Esophagus squamous epithelium (tissue), 4 donors: ENCODE results near the gene FAM131C.

Experiments used
- POLR2A ChIP-seq, 4 donors: fragments of 450-650 bp; IDR thresholded peaks; one replicate each; pipeline ENCODE4 v1.6.1; 2017; ENCODE audit warnings: antibody characterized with exemption in 4 of 4, mild to moderate bottlenecking in 4 of 4, moderate library complexity in 3 of 4
- TF ChIP-seq, protein P1 (sequence below), 6 experiments: fragments of 450-650 bp in 4 of 6; fragments of 200-600 bp in 2 of 6; sonication (generic) in 2 of 6; IDR thresholded peaks; one replicate each; pipeline ENCODE4 v1.5.1; 2016 to 2019; ENCODE audit warnings: antibody characterized with exemption in 6 of 6, mild to moderate bottlenecking in 4 of 6, moderate library complexity in 4 of 6

DNA sequence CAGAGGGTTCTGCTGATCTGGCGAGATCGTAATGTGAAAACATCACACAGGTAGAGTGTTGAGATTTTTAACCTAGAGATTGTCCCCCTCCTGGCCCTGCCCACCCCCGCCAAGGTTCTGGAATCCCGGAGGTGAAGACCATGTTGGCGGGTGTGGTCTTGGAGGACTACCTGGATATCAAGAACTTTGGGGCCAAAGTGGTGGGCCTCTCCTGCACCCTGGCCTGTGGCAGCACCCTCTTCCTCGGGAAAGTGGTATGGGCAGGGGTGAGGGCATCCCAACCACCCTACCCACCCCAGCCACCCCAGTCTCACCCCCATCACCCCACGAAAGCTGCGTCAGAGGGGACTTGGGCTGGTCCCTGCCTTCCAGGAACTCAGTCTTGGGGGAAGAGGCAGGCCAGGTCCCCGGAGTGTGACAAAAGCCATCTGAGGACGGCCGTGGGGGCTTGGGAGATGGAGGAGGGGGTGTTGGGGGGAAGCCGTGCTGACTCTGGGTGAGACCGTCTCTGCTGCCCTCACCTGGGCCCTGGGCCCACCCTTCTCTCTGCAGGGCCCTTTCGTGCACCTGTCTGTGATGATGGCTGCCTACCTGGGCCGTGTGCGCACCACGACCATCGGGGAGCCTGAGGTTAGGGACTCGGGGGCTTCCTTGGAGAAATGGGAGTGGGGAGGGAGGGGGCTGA lies 25.5 kb downstream of the FAM131C start:
- TF ChIP-seq, protein P1, sequence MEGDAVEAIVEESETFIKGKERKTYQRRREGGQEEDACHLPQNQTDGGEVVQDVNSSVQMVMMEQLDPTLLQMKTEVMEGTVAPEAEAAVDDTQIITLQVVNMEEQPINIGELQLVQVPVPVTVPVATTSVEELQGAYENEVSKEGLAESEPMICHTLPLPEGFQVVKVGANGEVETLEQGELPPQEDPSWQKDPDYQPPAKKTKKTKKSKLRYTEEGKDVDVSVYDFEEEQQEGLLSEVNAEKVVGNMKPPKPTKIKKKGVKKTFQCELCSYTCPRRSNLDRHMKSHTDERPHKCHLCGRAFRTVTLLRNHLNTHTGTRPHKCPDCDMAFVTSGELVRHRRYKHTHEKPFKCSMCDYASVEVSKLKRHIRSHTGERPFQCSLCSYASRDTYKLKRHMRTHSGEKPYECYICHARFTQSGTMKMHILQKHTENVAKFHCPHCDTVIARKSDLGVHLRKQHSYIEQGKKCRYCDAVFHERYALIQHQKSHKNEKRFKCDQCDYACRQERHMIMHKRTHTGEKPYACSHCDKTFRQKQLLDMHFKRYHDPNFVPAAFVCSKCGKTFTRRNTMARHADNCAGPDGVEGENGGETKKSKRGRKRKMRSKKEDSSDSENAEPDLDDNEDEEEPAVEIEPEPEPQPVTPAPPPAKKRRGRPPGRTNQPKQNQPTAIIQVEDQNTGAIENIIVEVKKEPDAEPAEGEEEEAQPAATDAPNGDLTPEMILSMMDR (IDR thresholded peaks at IDR 0.05) = no peak
- TF ChIP-seq POLR2A (IDR thresholded peaks at IDR 0.05) = no peak
